NCI-H446 treated with DMSO at 0.1 percent for 48 hours (cell line): Measurements from ENCODE around the gene GBP7.
"Not testable (repeated sequence)": the region's sequence is repeated elsewhere in the genome, so short reads cannot be mapped to it uniquely, and the experiment has no call there.

Source experiments
- DNase-seq: peaks from one replicate; lab custom pipeline; 2025; lab: John Stamatoyannopoulos, UW

Gene GBP7

DNA sequence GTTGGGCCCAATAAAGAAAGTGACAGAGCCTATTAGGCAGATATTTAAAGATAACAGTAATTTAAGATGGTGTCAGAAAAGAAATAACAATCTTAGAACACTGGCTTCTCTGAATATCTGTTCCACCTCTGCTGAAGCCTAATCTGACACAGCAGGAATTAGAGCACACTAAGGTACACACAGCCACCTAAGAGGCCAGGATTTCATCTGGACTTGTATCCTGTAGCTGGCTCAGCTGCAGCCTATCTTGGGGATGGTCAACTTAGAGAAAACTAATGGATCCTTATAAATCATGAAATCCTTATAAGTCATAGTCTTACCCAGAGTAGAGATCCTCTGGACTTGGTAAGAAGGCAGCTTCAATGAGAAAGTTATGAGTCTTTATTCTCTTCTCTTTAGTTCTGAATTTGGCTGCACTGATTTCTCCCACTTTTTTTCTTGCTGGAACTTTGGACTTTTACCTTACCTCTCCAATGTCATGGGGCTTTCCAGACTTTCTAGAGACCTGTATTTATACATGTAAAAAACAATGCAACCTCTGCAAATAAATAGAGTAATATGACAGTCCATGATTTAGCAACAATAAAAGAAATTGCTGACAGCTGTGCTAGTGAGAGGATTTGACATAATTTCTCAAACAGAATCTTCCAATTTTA lies at the start of gene GBP7:
GBP7 (minus strand) TSS at position 403 of the 656 bp plus-strand sequence. CDS start 4,068 bp downstream, outside the sequence.
- DNase-seq, result no peak

DNA sequence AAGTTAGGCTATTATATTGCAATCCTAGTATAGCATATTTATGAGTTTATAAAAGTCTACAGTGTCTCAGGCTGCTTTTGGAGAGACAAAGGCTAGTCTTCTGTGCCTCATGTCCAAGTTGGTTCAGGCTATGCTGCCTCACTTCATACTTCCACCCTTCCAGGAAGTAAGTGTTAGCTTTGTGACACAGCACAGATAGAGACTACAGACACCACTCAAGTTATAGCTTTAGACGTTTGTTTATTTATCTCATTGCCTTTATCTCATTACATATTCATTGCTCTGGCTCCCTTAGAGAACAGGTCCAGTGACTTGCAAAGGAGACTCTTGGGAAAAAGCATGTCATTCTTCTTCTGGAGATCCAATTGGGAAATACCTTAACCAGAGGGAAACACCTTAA lies 45.5 kb upstream of the GBP7 start:
- no peak for DNase-seq

DNA sequence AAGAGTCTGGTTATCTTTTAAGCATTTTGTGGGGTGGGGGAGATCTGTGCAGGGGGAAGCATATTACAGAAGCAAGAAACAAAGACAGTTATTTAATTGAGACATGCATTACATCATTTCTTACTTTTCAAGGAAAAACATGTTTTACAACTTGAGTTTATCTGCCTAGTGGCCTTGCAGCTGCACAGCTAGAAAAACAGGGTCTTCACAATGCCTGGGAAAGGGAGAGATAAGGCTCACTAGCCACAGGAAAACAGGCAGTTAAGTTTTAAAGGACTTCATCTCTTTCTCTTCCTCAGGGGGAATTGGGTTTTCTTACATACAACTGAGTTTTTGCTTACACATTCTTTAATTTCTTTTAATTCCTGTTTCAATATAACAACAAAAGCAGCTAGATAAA lies 44.0 kb upstream of the GBP7 start:
- DNase-seq, result not testable (repeated sequence)

- DNase-seq, result not testable (repeated sequence)
These were observed 43.1 kb upstream of the GBP7 start for GRCh38 chr1:89218941-89219340.

GRCh38 chr1:89213347-89213746 lies 37.5 kb upstream of the GBP7 start:
- DNase-seq, result no peak

DNA sequence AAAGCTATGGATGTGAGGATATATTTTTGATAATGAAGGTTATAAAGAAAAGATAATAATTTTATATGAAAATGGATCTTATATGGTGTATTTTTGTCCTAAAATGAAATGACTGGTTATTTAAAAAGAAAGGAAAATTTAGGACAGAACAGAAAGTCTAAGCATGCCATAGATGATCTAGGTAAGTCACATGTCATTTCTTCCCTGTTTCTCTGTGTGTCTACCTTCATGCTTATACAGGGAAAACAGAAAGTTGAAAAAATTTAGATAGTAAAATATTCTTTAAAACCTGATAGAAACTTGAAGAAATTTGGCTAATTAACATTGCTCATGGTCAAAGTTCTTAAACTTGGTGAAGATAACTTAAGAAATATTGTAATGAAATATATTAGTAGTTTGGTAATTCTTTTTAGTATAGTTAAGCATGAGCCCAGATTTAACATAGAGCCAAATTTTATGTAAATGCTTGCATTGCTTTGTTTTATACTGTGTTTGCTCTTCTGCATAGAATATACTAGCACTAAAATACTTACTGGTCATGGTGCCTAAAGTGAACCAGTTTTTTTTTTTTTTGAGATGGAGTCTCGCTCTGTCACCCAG lies 35.3 kb upstream of the GBP7 start:
- DNase-seq, result no peak

- no peak for DNase-seq
These were observed 30.6 kb upstream of the GBP7 start for GRCh38 chr1:89206373-89206772.

GRCh38 chr1:89203166-89203565 lies 27.4 kb upstream of the GBP7 start:
- DNase-seq, result no peak

- no peak for DNase-seq
These were observed 25.4 kb upstream of the GBP7 start for GRCh38 chr1:89201106-89201794.

DNA sequence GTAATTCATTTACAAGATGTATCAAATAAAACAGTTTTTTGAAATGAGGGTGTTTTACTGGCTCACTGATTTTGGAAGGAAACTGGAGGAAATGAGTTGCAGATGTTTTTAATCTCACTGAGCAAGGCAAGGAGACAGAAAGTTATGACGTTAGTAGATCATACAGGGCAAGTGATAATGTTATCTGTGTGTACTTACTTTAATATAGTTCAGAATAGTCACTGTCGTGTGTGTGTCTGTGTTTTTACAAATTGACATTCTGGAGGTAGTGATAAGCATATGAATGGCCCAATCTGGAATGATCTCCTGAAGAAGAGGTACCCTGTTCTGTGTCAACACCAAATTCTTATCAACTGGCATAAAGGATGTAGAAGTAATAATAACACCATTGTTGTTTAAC lies 24.9 kb upstream of the GBP7 start:
- DNase-seq, result no peak

DNA sequence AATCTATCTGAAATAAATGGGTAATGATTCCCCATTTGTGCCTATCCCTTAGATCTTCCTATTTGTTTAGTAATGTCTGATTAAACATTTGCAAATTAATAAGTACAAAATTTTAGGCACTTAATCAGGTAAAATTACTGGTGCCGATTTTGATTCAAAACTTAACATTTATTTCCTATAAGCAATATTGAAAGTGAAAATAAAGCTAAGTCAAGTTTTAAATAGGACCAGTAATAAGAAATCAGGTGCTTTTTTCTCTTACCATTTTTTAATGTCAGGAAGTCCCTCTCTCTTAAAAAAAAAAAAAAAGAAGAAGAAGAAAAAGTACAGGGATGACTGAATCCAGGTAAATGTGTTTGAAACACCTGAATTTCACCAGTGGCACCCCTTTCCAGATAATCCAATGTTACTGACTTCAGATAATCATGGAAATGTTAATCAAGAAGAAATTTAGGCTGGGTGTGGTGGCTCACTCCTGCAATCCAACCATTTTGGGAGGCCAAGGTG lies 23.8 kb upstream of the GBP7 start:
- no peak for DNase-seq

DNA sequence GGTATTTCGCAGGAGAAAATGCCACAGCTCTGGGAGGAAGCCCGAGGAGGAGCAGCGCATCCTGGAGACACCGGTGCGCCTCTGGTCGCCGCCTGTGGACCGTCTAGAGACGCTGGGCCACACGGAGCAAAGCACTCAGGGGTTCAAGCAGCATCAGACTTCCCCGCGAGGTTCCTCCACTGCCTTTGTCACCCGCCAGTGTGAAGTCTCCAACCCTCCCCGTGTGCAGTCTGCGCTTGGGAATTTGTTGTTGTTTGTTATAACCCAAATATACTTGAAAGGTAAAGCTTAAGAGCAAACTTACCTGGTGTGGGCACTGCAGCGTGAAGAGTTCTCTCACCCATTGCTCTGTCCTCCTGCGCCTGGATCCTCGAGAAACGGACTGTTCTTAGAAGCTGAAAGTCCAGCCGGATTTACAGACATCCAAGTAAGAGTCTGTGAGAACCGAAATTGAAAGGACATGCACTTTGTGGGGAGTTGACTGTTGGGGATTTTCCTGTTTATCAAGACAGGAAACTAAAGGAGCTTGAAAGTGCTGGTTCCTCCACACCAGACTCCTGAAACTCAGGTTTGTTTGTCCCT lies 22.8 kb upstream of the GBP7 start, which contains the start of gene GBP4:
GBP4 (minus strand) TSS at position 452 of the 582 bp plus-strand sequence; CDS start at position 344, 108 bp downstream.
- DNase-seq, result no peak

GRCh38 chr1:89198081-89198480 lies 22.3 kb upstream of the GBP7 start:
- no peak for DNase-seq

DNA sequence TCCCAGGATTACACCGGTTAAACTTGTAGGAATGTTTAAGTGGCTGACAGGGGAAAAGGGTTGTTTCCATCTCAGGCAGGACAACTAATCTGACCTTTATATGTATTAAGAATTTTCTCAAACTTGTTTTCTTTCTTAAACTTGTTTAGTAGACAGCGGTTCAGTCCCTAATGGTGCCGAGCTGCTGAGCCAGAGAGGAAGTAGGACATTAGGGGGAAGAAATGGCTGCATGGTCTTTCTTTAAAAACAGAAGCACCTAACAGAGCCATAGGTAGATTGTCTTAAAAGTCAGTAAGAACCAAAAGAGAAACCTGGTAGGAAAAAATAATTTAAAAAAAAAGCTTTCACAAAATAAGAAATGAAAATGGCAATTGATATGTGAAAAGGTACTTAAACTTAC lies 19.7 kb upstream of the GBP7 start:
- no peak for DNase-seq

DNA sequence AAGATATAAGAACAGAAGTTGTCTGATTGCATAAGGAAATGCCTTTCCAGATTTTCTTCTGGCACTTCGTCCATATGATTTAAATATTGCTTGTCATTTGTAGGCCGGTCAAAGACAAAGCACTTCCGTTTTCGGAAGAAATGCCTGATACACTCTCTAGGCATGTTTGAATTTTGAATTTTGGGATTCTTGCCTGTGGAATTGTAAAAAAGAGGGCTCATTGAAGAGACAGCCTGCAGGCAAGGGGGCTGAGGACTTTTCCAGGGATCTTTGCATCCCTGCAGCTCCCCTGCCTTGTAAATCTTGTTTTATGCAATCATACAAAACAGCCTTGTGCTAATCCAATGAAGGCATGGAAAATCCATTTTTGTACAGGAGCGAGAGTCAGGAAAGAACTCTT lies 15.5 kb upstream of the GBP7 start:
- DNase-seq, result no peak

DNA sequence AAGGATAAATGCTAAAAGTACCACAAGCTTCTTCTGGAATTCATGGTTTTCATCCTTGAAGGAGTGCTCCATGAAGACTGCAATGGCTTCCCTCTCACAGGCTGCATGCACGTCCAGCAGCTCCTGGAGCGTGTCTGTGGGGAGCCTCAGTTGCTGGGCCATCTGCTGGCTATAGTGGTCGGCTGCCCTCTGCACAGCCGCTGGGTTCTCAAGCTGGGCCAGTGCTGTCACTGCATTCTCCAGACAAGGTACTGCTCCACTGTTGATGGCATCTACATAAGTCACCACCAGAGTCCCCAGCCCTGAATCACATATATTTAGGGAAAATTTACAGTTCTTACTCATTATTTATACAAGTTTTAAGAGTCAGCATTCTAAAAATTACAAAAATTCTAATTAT lies 14.2 kb upstream of the GBP7 start:
- no peak for DNase-seq

DNA sequence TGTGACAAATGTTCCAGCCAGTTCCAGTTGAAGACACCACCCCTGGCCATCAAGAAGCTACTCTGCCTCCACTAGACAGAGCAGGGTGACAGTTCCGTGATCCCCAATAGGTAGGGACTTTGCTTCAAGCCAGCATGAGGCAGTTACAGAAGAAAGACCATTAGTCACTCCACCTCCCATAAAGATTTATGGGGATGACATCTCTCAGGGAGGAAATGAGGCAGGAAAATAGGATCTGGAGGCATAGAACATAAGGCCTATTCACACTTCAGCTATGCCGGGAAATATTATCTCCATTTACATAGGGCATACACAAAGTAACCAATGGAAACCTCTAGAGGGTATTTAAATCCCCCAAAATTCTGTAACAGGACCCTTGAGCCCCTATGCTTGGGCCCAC lies 3.5 kb upstream of the GBP7 start:
- no peak for DNase-seq

DNA sequence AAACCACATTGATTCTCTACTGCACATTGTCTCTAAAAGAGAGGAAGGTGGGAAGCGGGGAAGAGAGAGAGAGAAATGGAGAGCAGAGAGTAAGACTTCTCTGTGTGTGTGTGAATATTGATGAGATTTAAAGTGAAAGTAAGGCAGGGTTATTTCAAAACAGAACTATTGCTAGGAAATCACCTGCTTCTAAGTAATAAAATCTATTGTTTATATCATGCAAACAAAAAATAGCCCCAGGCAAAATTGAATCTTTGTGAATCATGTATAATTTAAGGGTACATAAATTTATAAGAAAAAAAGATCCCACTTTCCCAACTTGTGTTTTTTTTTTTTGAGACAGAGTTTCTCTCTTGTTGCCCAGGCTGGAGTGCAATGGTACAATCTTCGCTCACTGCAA lies 1.2 kb upstream of the GBP7 start:
- no peak for DNase-seq

- no peak for DNase-seq
These were observed 1.3 kb downstream of the GBP7 start for GRCh38 chr1:89174491-89174890.

DNA sequence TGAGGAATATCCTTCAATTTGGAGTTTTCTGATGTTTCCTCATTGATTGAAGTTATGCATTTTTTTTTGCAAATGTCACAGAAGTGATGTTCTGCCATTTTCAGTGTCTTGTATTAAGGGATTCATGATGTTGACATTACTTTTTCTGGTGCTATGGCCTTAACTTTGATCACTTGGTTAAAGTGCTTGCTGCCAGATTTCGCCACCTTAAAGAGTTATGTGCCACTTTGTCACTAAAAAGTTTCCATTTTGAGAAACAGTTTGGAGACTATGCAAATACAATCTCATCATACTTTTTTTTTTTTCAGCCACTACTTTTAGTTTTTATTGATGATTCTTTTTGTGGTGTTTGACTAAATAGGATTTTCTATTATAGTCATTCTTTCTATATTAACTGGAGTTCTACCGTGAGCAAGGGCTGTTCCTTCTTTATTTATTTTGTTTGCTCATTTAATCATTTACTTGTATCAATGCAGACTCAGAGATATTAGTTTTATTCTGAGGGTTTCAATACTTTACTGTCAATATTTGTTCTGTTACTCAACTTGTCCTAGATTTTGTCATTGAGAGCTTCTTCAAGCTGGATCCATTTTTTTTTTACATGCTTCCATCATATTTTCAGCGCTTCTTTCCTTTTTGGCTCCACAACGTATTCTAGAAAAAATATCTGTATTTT lies 3.2 kb downstream of the GBP7 start:
- no peak for DNase-seq

GRCh38 chr1:89171067-89171438 lies 4.8 kb downstream of the GBP7 start:
- no peak for DNase-seq
